Measurements from ENCODE around the gene HVCN1. TPM values are rescaled to one million over a fixed set of nuclear protein-coding genes. Genes with fewer than 3 reads are reported as not detected.
A peak's percentile ranks its signal among the peaks of the same experiment; 100 is the strongest.

The HVCN1 gene
- total and polyA plus RNA-seq, 10 donors: 46.9 to 114 (median 69.0) TPM

DNA sequence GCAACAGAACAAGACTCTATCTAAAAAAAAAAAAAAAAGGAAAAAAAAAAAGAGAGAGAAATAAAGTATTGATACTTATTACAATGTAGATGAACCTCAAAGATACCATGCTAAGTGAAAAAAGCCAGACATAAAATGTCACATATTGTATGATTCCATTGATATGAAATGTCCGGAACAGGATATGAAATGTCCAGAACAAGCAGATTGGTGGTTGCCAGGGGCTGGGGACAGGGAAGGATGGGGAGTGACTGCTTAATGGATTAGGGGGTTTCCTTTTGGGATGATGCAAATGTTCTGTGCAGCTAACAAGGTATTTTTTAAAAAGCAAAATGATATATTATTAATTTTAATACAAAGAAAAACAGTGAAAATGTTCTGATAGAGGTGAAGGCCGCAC lies 5.0 kb downstream of the HVCN1 start:
- H3K9me3 ChIP-seq: no peaks in the 10 kb centered on the region
- peaks cover 0 to 8% (median 0%) of the 10 kb centered on the region in 7 donors for H3K27me3 ChIP-seq (replicated peaks in 1 of 7)
- peaks cover 0 to 65% (median 6%) of the 10 kb centered on the region in 6 donors for H3K36me3 ChIP-seq
- H3K27ac ChIP-seq: peak overlapping the region in 1 of 8 donors; percentile 39
- H3K4me1 ChIP-seq: peaks cover 3 to 97% (median 49%) of the 10 kb centered on the region in 6 donors
- H3K4me3 ChIP-seq: no peak overlapping the region
- no peak for DNase-seq
- intact Hi-C loops (cut with DNase I; ENCODE audit: low total_unique reads): no loop called here
- TF ChIP-seq POLR2AphosphoS5 (IDR thresholded peaks at IDR 0.05) (no peak), POLR2A (IDR thresholded peaks at IDR 0.05) (no peak)
- TF ChIP-seq, protein P1, sequence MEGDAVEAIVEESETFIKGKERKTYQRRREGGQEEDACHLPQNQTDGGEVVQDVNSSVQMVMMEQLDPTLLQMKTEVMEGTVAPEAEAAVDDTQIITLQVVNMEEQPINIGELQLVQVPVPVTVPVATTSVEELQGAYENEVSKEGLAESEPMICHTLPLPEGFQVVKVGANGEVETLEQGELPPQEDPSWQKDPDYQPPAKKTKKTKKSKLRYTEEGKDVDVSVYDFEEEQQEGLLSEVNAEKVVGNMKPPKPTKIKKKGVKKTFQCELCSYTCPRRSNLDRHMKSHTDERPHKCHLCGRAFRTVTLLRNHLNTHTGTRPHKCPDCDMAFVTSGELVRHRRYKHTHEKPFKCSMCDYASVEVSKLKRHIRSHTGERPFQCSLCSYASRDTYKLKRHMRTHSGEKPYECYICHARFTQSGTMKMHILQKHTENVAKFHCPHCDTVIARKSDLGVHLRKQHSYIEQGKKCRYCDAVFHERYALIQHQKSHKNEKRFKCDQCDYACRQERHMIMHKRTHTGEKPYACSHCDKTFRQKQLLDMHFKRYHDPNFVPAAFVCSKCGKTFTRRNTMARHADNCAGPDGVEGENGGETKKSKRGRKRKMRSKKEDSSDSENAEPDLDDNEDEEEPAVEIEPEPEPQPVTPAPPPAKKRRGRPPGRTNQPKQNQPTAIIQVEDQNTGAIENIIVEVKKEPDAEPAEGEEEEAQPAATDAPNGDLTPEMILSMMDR (IDR thresholded peaks at IDR 0.05 in 8 of 11, conservative IDR thresholded peaks at IDR 0.05 in 3 of 11): no peak
- 90 to 98% (median 94%) methylated on average over 2 of the region's 2 CpGs for WGBS, 5 donors

DNA sequence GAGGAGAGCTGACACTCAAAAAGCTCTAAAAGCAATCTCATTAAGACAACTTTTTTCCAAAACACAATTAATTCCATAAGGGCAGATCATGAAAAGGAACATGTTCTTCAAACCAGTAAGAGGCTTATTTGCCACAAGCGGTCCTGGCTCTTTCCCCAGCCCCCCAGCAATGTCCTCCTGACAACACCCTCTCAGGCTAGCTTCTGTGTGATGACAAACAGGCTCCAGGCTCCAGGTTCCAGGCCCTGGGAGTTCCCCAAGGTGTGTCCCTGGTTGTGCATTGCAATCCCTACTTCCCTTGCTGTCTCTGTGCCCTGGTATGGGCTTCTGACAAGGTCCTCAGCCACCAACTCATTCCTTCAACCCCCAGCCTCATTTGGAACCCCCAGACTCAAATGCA lies 8.9 kb downstream of the HVCN1 start:
- Histone ChIP-seq H3K27me3 (replicated peaks in 1 of 7) (no peaks in the 10 kb centered on the region), H3K36me3 (peaks cover 0 to 71% (median 7%) of the 10 kb centered on the region in 6 donors), H3K4me1 (peaks cover 14 to 97% (median 58%) of the 10 kb centered on the region in 6 donors), H3K27ac (peak overlapping the region in 2 of 8 donors; percentile 1 to 55), H3K4me3 (no peak overlapping the region), H3K9me3 (peaks cover 0 to 5% (median under 1%) of the 10 kb centered on the region in 8 donors)
- WGBS, 5 donors: 73 to 88% (median 81%) methylated on average over 1 of the region's 1 CpG
- TF ChIP-seq POLR2AphosphoS5 (IDR thresholded peaks at IDR 0.05) (no peak), POLR2A (IDR thresholded peaks at IDR 0.05) (no peak)
- TF ChIP-seq, protein P1 (IDR thresholded peaks at IDR 0.05 in 8 of 11, conservative IDR thresholded peaks at IDR 0.05 in 3 of 11): no peak
- DNase-seq: peak; percentile 32
- intact Hi-C loops (cut with DNase I; ENCODE audit: low total_unique reads): no loop called here

DNA sequence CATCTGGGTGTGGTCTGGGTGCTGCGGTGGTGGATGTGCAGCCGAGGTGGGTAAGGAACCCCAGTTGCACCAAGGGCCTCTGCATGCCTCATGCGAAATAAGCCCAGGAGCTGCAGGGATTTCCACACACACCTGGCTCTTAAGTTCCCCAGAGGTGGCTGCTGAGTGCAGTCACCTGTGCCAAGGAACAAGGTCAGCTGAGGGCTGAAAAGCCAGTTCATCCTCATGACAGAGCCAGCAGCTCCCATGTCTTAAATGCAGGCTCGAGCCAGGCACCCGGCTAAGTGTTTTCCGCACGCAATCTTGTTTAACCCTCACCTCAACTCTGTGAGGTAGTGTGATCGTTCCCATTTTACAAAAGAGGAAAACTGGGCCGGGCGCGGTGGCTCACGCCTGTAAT lies 9.7 kb downstream of the HVCN1 start:
- Histone ChIP-seq H3K27ac (peak overlapping the region in 4 of 8 donors; percentile 64 to 80 (median 71)), H3K4me1 (peaks cover 14 to 97% (median 53%) of the 10 kb centered on the region in 6 donors), H3K36me3 (peaks cover 0 to 72% (median 7%) of the 10 kb centered on the region in 6 donors), H3K27me3 (replicated peaks in 1 of 7) (no peaks in the 10 kb centered on the region), H3K9me3 (peaks cover 0 to 12% (median 2%) of the 10 kb centered on the region in 8 donors), H3K4me3 (no peak overlapping the region)
- 89 to 92% (median 92%) methylated on average over 10 to 12 of the region's 12 CpGs for WGBS, 5 donors
- peak; percentile 51 for DNase-seq
- no peak for TF ChIP-seq POLR2AphosphoS5 (IDR thresholded peaks at IDR 0.05)
- TF ChIP-seq, protein P1 (IDR thresholded peaks at IDR 0.05 in 8 of 11, conservative IDR thresholded peaks at IDR 0.05 in 3 of 11): no peak
- no peak for TF ChIP-seq POLR2A (IDR thresholded peaks at IDR 0.05)
- intact Hi-C loops (cut with DNase I; ENCODE audit: low total_unique reads): no loop called here

DNA sequence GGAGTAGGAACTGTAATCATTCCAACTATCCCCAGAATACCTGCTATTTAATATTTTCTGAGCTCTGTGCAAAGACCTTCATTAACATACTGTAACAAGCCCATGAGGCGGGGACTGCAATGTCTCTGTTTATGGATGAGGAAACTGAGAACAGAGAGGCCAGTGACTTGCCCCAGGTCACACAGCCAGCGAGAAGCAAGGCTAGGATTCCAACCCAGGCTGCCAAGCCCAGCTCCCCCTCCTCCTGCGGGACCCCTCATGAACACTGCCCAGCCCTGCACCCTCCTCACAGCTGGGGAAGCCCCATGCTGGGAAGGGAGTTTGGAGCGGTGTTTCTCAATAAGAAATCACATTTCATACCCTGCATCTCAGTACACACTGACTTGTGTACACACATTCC lies 10.9 kb downstream of the HVCN1 start:
- peak overlapping the region in 6 of 8 donors; percentile 36 to 80 (median 66) for H3K27ac ChIP-seq
- intact Hi-C loops (cut with DNase I; ENCODE audit: low total_unique reads): no loop called here
- peaks cover 0 to 12% (median 2%) of the 10 kb centered on the region in 8 donors for H3K9me3 ChIP-seq
- H3K4me3 ChIP-seq: peak overlapping the region in 4 of 8 donors; percentile 6 to 52 (median 20)
- 65 to 72% (median 68%) methylated on average over 4 of the region's 4 CpGs for WGBS, 5 donors
- H3K27me3 ChIP-seq (replicated peaks in 1 of 7): no peaks in the 10 kb centered on the region
- peaks cover 0 to 70% (median 7%) of the 10 kb centered on the region in 6 donors for H3K36me3 ChIP-seq
- TF ChIP-seq POLR2AphosphoS5 (IDR thresholded peaks at IDR 0.05): peak in 1 of 3 donors; percentile 25
- TF ChIP-seq, protein P1 (IDR thresholded peaks at IDR 0.05 in 8 of 11, conservative IDR thresholded peaks at IDR 0.05 in 3 of 11): no peak
- peaks cover 20 to 98% (median 63%) of the 10 kb centered on the region in 6 donors for H3K4me1 ChIP-seq
- DNase-seq: peak; percentile 61
